ENCODE measurements around the gene UNC45A. TPM values are rescaled to one million over a fixed set of nuclear protein-coding genes. Genes with fewer than 3 reads are reported as not detected.

Gene UNC45A
- total and polyA plus RNA-seq, 2 of the 13 experiments (the other 11 are each of a cell fraction or from before 2014, with no cell fraction given): 33.8 to 39.7 TPM

- TF ChIP-seq BCLAF1 (IDR thresholded peaks at IDR 0.05) (no peak), TP53 (CRISPR knock-in tag; conservative IDR thresholded peaks at IDR 0.05) (peak; percentile 62; the same call in 1 of the 2 replicates), ZNF496 (CRISPR knock-in tag; IDR thresholded peaks at IDR 0.05; ENCODE audit: insufficient replicate concordance) (no peak), RARG (CRISPR knock-in tag; IDR thresholded peaks at IDR 0.05; ENCODE audit: low read depth) (no peak), TFDP2 (CRISPR knock-in tag; IDR thresholded peaks at IDR 0.05) (peak; percentile 64), TCF7 (IDR thresholded peaks at IDR 0.05; ENCODE audit: low read depth) (no peak), ZXDC (CRISPR knock-in tag; IDR thresholded peaks at IDR 0.05) (peak; percentile 86), DNMT3B (CRISPR knock-in tag; conservative IDR thresholded peaks at IDR 0.05) (no peak), ZNF713 (CRISPR knock-in tag; IDR thresholded peaks at IDR 0.05) (0 out of 2 replicates have a peak, but pooled peaks have one; percentile 32), ZNF354B (CRISPR knock-in tag; IDR thresholded peaks at IDR 0.05) (no peak), CREB3 (CRISPR knock-in tag; IDR thresholded peaks at IDR 0.05) (no peak), JARID2 (CRISPR knock-in tag; IDR thresholded peaks at IDR 0.05; ENCODE audit: insufficient replicate concordance) (no peak), ZNF841 (CRISPR knock-in tag; IDR thresholded peaks at IDR 0.05; ENCODE audit: borderline replicate concordance) (no peak), PRMT3 (CRISPR knock-in tag; IDR thresholded peaks at IDR 0.05; ENCODE audit: borderline replicate concordance, low read depth) (no peak), ZNF138 (CRISPR knock-in tag; IDR thresholded peaks at IDR 0.05; ENCODE audit: low read depth) (peak; percentile 80; the same call in 1 of the 2 replicates), SMAD9 (CRISPR knock-in tag; IDR thresholded peaks at IDR 0.05) (no peak), ZMYM4 (CRISPR knock-in tag; IDR thresholded peaks at IDR 0.05) (peak; percentile 94), TFDP1 (CRISPR knock-in tag; IDR thresholded peaks at IDR 0.05; ENCODE audit: borderline replicate concordance) (peak; percentile 69; the same call in 1 of the 2 replicates), MXD4 (CRISPR knock-in tag; IDR thresholded peaks at IDR 0.05) (peak; percentile 74), PHB2 (IDR thresholded peaks at IDR 0.05; ENCODE audit: partially characterized antibody) (no peak)
Measured at GRCh38 chr15:90931828-90932659, 3.0 kb upstream of the UNC45A start, which contains the start of gene HDDC3 (continued).

Data from HepG2 (cell line).